Measurements from ENCODE around the gene CNTNAP1. TPM values are rescaled to one million over a fixed set of nuclear protein-coding genes. Genes with fewer than 3 reads are reported as not detected.
"Not testable (repeated sequence)": the region's sequence is repeated elsewhere in the genome, so short reads cannot be mapped to it uniquely, and the experiment has no call there.

CNTNAP1 gene
- total RNA-seq, 2 experiments from 2014 or later, result 1.2 to 1.4 TPM

- ChIA-PET POLR2A (interaction anchor here (0.6 kb wide), 1 partner anchor 25 kb away, joined by 5 read pairs; no protein-coding TSS in a partner anchor), CTCF (interaction anchor here (0.6 to 1.2 kb wide), 2 partner anchors 25 to 116 kb away, joined by 3 to 5 read pairs; no protein-coding TSS in a partner anchor)
- ATAC-seq (peak; percentile 39), DNase-seq (no peak)
- Mint-ChIP-seq H3K27me3 (no peaks in the 10 kb centered on the region), H3K9me3 (ENCODE audit: low read depth) (no peaks in the 10 kb centered on the region), H3K4me1 (peaks cover 33% of the 10 kb centered on the region), H3K36me3 (ENCODE audit: low read depth) (peaks cover 64% of the 10 kb centered on the region), H3K4me3 (no peak overlapping the region), H3K27ac (no peak overlapping the region)
- intact Hi-C loops (cut with DNase I, micrococcal nuclease), result no loop called here
Measured at GRCh38 chr17:42704490-42704836, 22.1 kb downstream of the CNTNAP1 start.

DNA sequence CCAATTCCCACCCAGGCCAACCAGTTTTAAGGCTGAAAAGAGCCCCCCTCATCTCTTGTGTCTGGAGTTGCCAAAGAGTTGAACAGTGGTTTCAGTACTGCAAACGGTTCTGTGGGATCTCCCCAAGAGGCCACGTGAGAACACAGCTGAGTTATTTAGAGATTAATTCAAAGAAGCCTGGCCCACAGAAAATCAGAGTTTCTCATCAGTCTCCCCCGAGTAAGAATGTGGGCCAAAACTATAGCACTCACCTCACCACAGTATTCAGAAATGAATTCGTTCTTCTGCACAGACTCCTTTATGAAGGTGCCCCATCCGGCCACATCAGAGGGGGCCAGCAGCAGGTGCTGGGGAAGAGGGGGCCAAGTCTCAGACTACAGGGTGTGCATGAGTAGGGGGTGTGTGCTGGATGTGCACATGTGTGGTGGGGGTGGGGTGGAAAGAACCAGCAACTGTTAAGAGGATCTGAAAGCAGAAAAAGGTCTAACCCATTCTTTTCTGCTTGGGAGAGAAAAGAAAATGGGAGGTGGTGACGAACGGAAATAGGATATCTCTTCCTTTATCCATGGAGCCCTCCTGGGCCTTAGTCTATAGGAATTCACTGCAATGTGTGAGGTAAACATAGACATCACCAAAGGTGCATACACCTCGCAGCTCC is 22.6 kb downstream of the CNTNAP1 start:
- ChIA-PET POLR2A (interaction anchor here (0.6 kb wide), 1 partner anchor 26 kb away, joined by 5 read pairs; no protein-coding TSS in a partner anchor), CTCF (interaction anchor here (0.8 to 1.2 kb wide), 2 partner anchors 115 to 127 kb away, joined by 3 to 5 read pairs; partner anchors contain the start of gene PSMC3IP)
- Mint-ChIP-seq H3K4me3 (no peak overlapping the region), H3K27ac (no peak overlapping the region), H3K4me1 (peaks cover 33% of the 10 kb centered on the region), H3K9me3 (ENCODE audit: low read depth) (no peaks in the 10 kb centered on the region), H3K27me3 (no peaks in the 10 kb centered on the region), H3K36me3 (ENCODE audit: low read depth) (peaks cover 69% of the 10 kb centered on the region)
- intact Hi-C loops (cut with DNase I, micrococcal nuclease), result no loop called here
- ATAC-seq (peak; percentile 88), DNase-seq (peak; percentile 76)

DNA sequence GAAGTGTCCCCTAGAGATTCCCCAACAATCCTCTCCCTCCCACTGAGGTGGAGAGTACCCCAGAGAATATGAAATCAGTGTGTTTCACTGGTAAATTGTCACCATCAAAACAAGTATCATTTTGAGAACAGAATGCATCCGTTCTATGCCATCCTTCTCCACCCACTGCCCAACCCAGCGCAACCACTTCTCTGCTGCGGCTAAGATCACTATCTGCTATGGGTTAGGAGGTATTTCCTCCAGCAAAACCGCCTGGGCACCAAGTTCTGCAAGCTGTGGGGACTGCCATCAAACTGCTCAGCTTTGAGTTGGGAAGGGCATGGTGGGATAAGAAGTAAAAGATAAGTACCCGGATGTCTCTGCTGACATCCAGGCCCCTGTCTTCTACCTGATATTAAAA is 24.4 kb downstream of the CNTNAP1 start:
- ATAC-seq (peak; percentile 30), DNase-seq (peak; percentile 67)
- Mint-ChIP-seq H3K4me3 (no peak overlapping the region), H3K36me3 (ENCODE audit: low read depth) (peaks cover 77% of the 10 kb centered on the region), H3K4me1 (peaks cover 33% of the 10 kb centered on the region), H3K27me3 (no peaks in the 10 kb centered on the region), H3K27ac (no peak overlapping the region), H3K9me3 (ENCODE audit: low read depth) (no peaks in the 10 kb centered on the region)
- intact Hi-C loops (cut with DNase I, micrococcal nuclease), result no loop called here
- ChIA-PET CTCF (interaction anchor here (1.8 kb wide), 1 partner anchor 26 kb away, joined by 5 read pairs; no protein-coding TSS in a partner anchor), POLR2A (interaction anchor here (1.0 kb wide), 1 partner anchor 31 kb away, joined by 3 read pairs; no protein-coding TSS in a partner anchor)

DNA sequence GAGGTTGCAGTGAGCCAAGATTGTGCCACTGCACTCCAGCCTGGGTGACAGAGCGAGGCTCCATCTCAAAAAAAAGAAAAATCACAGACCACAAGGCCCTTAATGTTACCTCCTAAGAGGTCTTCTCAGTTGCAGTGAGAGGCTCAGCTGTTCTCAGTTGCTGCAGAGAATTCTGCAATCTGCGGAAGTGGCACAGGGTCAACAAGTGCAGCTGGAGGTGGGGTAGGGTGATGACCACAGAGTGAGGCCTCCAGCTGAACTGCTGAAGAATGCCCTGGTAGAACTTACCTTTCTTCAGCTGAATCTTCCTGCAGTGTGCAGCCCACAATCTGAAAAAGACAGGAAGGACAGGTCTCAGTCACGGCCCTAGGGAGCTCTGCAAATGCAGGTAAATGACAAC is 26.3 kb downstream of the CNTNAP1 start:
- ATAC-seq (no peak), DNase-seq (no peak)
- CTCF ChIA-PET, result interaction anchor here (0.8 to 1.8 kb wide), 5 partner anchors 17 to 176 kb away, joined by 3 to 5 read pairs (median 3); no protein-coding TSS in a partner anchor
- H3K27me3 Mint-ChIP-seq, result no peaks in the 10 kb centered on the region
- no peak overlapping the region for H3K27ac Mint-ChIP-seq
- H3K4me3 Mint-ChIP-seq, result no peak overlapping the region
- H3K4me1 Mint-ChIP-seq, result peaks cover 33% of the 10 kb centered on the region
- H3K9me3 Mint-ChIP-seq (ENCODE audit: low read depth), result no peaks in the 10 kb centered on the region
- peaks cover 81% of the 10 kb centered on the region for H3K36me3 Mint-ChIP-seq (ENCODE audit: low read depth)
- POLR2A ChIA-PET, result no interaction called here
- intact Hi-C loops (cut with DNase I, micrococcal nuclease), result no loop called here

DNA sequence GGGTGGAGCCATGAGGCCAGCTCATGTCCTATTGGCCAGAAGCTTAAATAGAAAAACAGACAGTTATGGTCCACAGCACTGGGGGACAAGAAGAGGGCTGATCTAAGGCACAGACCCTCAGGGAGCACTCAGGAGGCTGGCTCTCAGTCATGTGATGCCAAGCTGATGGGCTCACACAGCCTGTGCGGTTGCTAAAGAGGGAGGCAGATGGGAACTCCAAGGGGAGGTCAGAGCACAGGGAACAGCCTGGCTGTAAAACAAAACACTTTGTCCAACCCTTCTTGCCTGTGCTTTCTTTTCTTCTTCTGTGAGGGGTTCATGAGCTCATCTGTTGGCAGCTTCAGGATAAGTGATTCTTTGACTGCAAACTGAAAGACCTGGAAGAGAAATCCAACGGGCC is 27.2 kb downstream of the CNTNAP1 start:
- no peak for ATAC-seq
- POLR2A ChIA-PET, result no interaction called here

DNA sequence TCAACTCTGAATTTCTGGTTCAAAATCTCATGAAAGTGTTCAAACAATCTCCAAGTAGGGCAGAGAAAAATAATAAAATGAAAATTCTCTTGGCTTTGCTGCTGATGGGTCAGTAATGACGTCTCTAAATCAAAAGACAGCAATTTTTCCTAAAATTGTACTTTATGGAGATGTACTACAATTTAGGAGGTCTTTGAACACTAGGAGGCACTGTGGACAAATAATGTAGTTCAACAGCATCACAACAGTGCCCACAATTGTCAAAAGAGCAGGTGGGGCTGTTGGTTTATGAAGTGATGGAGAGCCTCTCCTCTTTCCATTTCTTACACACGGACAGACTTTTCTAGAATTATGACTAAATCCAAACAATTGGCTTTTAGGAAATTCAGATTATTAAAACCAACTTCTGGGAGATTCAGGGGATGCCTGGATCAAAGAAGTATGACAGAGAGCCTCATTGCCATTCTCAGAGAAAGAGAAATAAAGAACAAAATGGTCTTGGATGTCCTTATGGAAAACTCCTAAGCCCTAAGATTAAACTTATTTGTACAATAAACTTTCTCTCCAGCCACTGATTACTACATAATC is 38.8 kb downstream of the CNTNAP1 start:
- ChIA-PET POLR2A (no interaction called here), CTCF (interaction anchor here (0.7 to 2.0 kb wide), 5 partner anchors 11 to 792 kb away, joined by 3 to 8 read pairs (median 4); partner anchors contain the start of gene BECN1)
- H3K4me3 Mint-ChIP-seq, result no peak overlapping the region
- DNase-seq (peak; percentile 33), ATAC-seq (peak; percentile 90)
- H3K27ac Mint-ChIP-seq, result no peak overlapping the region
- intact Hi-C loops (cut with DNase I, micrococcal nuclease), result loop anchor here (1.0 to 5.0 kb wide), 4 partner anchors 42 to 216 kb away; partner anchors contain the start of gene BECN1 (in 2 of the 2)
- H3K4me1 Mint-ChIP-seq, result peaks cover 2% of the 10 kb centered on the region
- no peaks in the 10 kb centered on the region for H3K9me3 Mint-ChIP-seq (ENCODE audit: low read depth)
- H3K36me3 Mint-ChIP-seq (ENCODE audit: low read depth), result peaks cover 49% of the 10 kb centered on the region
- H3K27me3 Mint-ChIP-seq, result no peaks in the 10 kb centered on the region

More for the DNA sequence above, 27.2 kb downstream of the CNTNAP1 start:
- no peak overlapping the region for H3K27ac Mint-ChIP-seq
- H3K9me3 Mint-ChIP-seq (ENCODE audit: low read depth), result no peaks in the 10 kb centered on the region
- H3K4me3 Mint-ChIP-seq, result no peak overlapping the region
- H3K36me3 Mint-ChIP-seq (ENCODE audit: low read depth), result peaks cover 77% of the 10 kb centered on the region
- CTCF ChIA-PET, result interaction anchor here (0.6 to 1.8 kb wide), 8 partner anchors 9 to 280 kb away, joined by 3 to 5 read pairs (median 3); partner anchors contain the start of gene PSMC3IP
- DNase-seq, result no peak
- peaks cover 30% of the 10 kb centered on the region for H3K4me1 Mint-ChIP-seq
- intact Hi-C loops (cut with DNase I, micrococcal nuclease), result no loop called here
- H3K27me3 Mint-ChIP-seq, result no peaks in the 10 kb centered on the region

DNA sequence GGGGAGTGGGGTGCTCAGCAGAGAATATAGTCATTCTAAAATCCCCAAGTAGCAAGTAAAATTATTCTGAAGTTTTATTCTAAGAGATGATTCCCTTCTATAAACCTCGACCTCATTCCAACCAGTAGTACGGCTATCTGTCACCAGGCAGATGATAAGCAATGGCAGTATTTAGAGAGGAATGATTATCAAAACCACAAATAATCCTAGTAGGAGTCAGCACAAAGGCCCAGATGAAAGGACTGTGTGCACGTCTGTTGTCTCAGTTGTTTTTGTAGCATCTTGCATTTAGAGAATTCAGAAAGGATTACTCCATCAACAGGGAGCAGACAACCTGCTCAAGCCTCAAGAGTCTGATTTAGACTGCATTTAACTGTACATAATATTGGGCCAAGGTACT is 41.3 kb downstream of the CNTNAP1 start:
- DNase-seq, result no peak
- ATAC-seq, result no peak
- no peak overlapping the region for H3K27ac Mint-ChIP-seq
- ChIA-PET CTCF (interaction anchor here (0.6 kb wide), 1 partner anchor 36 kb away, joined by 3 read pairs; no protein-coding TSS in a partner anchor), POLR2A (no interaction called here)
- H3K9me3 Mint-ChIP-seq (ENCODE audit: low read depth), result no peaks in the 10 kb centered on the region
- no peaks in the 10 kb centered on the region for H3K27me3 Mint-ChIP-seq
- intact Hi-C loops (cut with DNase I, micrococcal nuclease), result loop anchor here in 1 of 2 experiments (5.0 kb wide), 1 partner anchor 99 kb away; the partner anchor contains the start of gene BECN1
- H3K4me1 Mint-ChIP-seq, result peaks cover 2% of the 10 kb centered on the region
- no peak overlapping the region for H3K4me3 Mint-ChIP-seq
- H3K36me3 Mint-ChIP-seq (ENCODE audit: low read depth), result peaks cover 40% of the 10 kb centered on the region

- Mint-ChIP-seq H3K9me3 (ENCODE audit: low read depth) (no peaks in the 10 kb centered on the region), H3K27me3 (no peaks in the 10 kb centered on the region), H3K36me3 (ENCODE audit: low read depth) (peaks cover 33% of the 10 kb centered on the region), H3K4me3 (no peak overlapping the region), H3K4me1 (peaks cover 2% of the 10 kb centered on the region), H3K27ac (no peak overlapping the region)
- intact Hi-C loops (cut with DNase I, micrococcal nuclease), result no loop called here
- POLR2A ChIA-PET, result interaction anchor here (0.5 to 0.6 kb wide), 2 partner anchors 157 to 759 kb away, joined by 3 to 5 read pairs; partner anchors contain the start of gene CNP
- CTCF ChIA-PET, result interaction anchor here (0.6 to 1.9 kb wide), 5 partner anchors 11 to 296 kb away, joined by 3 to 9 read pairs (median 3); no protein-coding TSS in a partner anchor
- ATAC-seq (no peak), DNase-seq (no peak)
Measured at GRCh38 chr17:42725143-42725542, 42.8 kb downstream of the CNTNAP1 start.

DNA sequence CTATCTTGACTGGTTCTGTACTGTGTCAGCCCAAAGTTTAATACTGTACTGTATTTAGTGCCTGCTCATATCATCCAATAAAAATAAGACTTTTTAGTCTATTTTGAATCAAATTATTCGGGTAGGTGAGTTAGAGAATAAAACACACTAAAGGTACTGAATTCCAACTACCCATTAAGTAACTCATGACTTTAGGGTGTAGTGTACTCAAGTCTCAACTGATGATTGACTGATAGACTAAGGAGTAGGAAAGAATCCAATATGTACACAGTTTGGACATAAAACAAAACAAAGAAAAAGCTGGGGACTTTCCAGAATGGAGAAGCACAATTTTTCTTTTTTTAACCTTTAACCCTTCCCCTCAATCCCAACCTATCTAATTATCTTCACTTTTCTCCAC is 58.4 kb downstream of the CNTNAP1 start:
- H3K27me3 Mint-ChIP-seq, result no peaks in the 10 kb centered on the region
- H3K4me1 Mint-ChIP-seq, result peaks cover 19% of the 10 kb centered on the region
- peaks cover 2% of the 10 kb centered on the region for H3K36me3 Mint-ChIP-seq (ENCODE audit: low read depth)
- peaks cover 2% of the 10 kb centered on the region for H3K9me3 Mint-ChIP-seq (ENCODE audit: low read depth)
- H3K4me3 Mint-ChIP-seq, result no peak overlapping the region
- DNase-seq (no peak), ATAC-seq (no peak)
- ChIA-PET POLR2A (no interaction called here), CTCF (interaction anchor here (0.5 kb wide), 1 partner anchor 9 kb away, joined by 3 read pairs; no protein-coding TSS in a partner anchor)
- intact Hi-C loops (cut with DNase I, micrococcal nuclease), result loop anchor here in 1 of 2 experiments (5.0 kb wide), 1 partner anchor 577 kb away; no protein-coding TSS in a partner anchor
- no peak overlapping the region for H3K27ac Mint-ChIP-seq

DNA sequence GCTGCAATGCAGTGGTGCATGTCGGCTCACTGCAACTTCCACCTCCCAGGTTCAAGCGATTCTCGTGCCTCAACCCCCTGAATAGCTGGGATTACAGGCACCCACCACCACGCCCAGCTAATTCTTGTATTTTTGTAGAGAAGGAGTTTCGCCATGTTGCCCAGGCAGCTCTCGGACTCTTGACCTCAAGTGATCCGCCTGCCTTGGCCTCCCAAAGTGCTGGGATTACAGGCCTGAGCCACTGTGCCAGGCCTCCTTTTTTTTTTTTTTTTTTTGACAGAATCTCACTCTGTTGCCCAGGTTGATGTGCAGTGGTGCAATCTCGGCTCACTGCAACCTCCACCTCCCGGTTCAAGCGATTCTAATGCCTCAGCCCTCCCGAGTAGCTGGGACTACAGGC is 60.6 kb downstream of the CNTNAP1 start:
- not testable (repeated sequence) for H3K27me3 Mint-ChIP-seq; DNase-seq; H3K36me3 Mint-ChIP-seq (ENCODE audit: low read depth); ATAC-seq; H3K9me3 Mint-ChIP-seq (ENCODE audit: low read depth); H3K27ac Mint-ChIP-seq; H3K4me3 Mint-ChIP-seq
- ChIA-PET POLR2A (interaction anchor here (0.6 to 0.7 kb wide), 2 partner anchors 9 to 709 kb away, joined by 3 to 6 read pairs; no protein-coding TSS in a partner anchor), CTCF (interaction anchor here (1.0 to 1.7 kb wide), 5 partner anchors 16 to 81 kb away, joined by 3 to 12 read pairs (median 3); no protein-coding TSS in a partner anchor)
- H3K4me1 Mint-ChIP-seq, result peaks cover 19% of the 10 kb centered on the region
- intact Hi-C loops (cut with DNase I, micrococcal nuclease), result loop anchor here in 1 of 2 experiments (5.0 kb wide), 1 partner anchor 574 kb away; no protein-coding TSS in a partner anchor

Measured in activated CD4-positive, alpha-beta T cell treated with anti-CD3 and anti-CD28 coated beads for 36 hours (primary cell).